Measurements from ENCODE around the gene MYO5B. TPM values are rescaled to one million over a fixed set of nuclear protein-coding genes. Genes with fewer than 3 reads are reported as not detected.

MYO5B gene
- total RNA-seq, 1 donor from 2014 or later = 6.7 TPM

DNA sequence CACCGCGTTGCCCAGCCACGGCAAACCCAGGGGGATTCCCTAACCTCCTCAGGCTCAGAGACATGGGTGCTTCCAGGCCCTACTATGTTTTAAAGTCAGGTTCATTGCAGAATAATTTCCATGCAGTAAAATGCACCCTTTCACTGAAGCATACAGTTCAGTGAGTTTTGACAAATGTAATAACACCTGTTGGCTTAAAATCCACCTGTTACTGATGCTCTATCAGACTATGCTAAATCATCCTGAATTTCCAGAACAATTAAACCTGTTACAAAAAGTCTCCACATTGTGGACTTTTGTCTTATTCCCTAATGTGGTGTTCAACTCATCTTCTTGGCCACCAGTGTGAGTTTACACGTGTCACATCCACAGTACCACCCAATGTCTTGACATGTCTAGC is 234.6 kb downstream of the MYO5B start:
- Histone ChIP-seq H3K4me1 (no peaks in the 10 kb centered on the region), H3K9me3 (ENCODE audit: low read depth) (no peaks in the 10 kb centered on the region), H3K4me3 (no peak overlapping the region), H3K36me3 (no peaks in the 10 kb centered on the region), H3K4me2 (no peak overlapping the region), H4K20me1 (ENCODE audit: low read depth) (no peaks in the 10 kb centered on the region), H3K27ac (no peak overlapping the region), H3K27me3 (no peaks in the 10 kb centered on the region), H3F3A (ENCODE audit: low read depth) (no peaks in the 10 kb centered on the region), H3K79me2 (ENCODE audit: low read depth) (no peaks in the 10 kb centered on the region), H2AFZ (replicated peaks) (no peak overlapping the region), H3K9ac (no peak overlapping the region)
- Mint-ChIP-seq H3K4me3 (no peak overlapping the region), H3K27me3 (ENCODE audit: insufficient read depth, low read depth) (peaks cover 9% of the 10 kb centered on the region), H3K27ac (no peak overlapping the region), H3K4me1 (no peaks in the 10 kb centered on the region), H3K36me3 (no peaks in the 10 kb centered on the region), H3K9me3 (no peaks in the 10 kb centered on the region)
- no peak for DNase-seq (ENCODE audit: low spot score)
- TF ChIP-seq EZH2phosphoT487 (IDR thresholded peaks at IDR 0.05) (no peak), EZH2 (IDR thresholded peaks at IDR 0.05) (no peak)
- TF ChIP-seq, protein P1, sequence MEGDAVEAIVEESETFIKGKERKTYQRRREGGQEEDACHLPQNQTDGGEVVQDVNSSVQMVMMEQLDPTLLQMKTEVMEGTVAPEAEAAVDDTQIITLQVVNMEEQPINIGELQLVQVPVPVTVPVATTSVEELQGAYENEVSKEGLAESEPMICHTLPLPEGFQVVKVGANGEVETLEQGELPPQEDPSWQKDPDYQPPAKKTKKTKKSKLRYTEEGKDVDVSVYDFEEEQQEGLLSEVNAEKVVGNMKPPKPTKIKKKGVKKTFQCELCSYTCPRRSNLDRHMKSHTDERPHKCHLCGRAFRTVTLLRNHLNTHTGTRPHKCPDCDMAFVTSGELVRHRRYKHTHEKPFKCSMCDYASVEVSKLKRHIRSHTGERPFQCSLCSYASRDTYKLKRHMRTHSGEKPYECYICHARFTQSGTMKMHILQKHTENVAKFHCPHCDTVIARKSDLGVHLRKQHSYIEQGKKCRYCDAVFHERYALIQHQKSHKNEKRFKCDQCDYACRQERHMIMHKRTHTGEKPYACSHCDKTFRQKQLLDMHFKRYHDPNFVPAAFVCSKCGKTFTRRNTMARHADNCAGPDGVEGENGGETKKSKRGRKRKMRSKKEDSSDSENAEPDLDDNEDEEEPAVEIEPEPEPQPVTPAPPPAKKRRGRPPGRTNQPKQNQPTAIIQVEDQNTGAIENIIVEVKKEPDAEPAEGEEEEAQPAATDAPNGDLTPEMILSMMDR (IDR thresholded peaks at IDR 0.05) = no peak

DNA sequence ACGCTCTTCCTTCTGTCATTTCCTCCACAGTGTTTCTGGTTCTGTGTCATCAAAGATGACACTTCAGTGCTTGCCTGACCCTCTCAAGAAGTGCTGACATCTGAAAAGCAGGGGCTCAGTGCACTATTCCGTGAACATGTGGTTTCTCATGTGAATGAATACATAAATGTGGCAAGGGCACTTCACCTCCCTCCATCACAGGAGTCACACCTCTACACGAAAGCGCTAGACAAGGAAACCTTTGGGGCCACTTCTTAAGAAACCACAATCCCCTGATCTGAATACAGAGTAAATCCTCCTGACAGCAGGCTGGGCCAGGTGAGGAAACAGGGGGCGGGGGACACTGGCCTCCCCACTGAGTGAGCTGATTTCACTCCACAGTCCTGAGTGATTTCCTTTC is 235.8 kb downstream of the MYO5B start:
- Histone ChIP-seq H3K79me2 (ENCODE audit: low read depth) (no peaks in the 10 kb centered on the region), H3K9me3 (ENCODE audit: low read depth) (no peaks in the 10 kb centered on the region), H4K20me1 (ENCODE audit: low read depth) (no peaks in the 10 kb centered on the region), H3K4me3 (no peak overlapping the region), H3F3A (ENCODE audit: low read depth) (no peaks in the 10 kb centered on the region), H3K27ac (no peak overlapping the region), H3K27me3 (no peaks in the 10 kb centered on the region), H3K9ac (no peak overlapping the region), H3K4me1 (no peaks in the 10 kb centered on the region), H3K4me2 (no peak overlapping the region), H3K36me3 (no peaks in the 10 kb centered on the region), H2AFZ (replicated peaks) (no peak overlapping the region)
- Mint-ChIP-seq H3K9me3 (no peaks in the 10 kb centered on the region), H3K36me3 (no peaks in the 10 kb centered on the region), H3K27ac (no peak overlapping the region), H3K4me3 (no peak overlapping the region), H3K4me1 (no peaks in the 10 kb centered on the region), H3K27me3 (ENCODE audit: insufficient read depth, low read depth) (peaks cover 9% of the 10 kb centered on the region)
- no peak for DNase-seq (ENCODE audit: low spot score)
- TF ChIP-seq EZH2 (IDR thresholded peaks at IDR 0.05) (no peak), EZH2phosphoT487 (IDR thresholded peaks at IDR 0.05) (no peak)
- TF ChIP-seq, protein P1 (IDR thresholded peaks at IDR 0.05) = no peak

- Mint-ChIP-seq H3K27ac (no peak overlapping the region), H3K4me3 (no peak overlapping the region), H3K9me3 (no peaks in the 10 kb centered on the region), H3K27me3 (ENCODE audit: insufficient read depth, low read depth) (peaks cover 7% of the 10 kb centered on the region), H3K36me3 (no peaks in the 10 kb centered on the region), H3K4me1 (peaks cover 2% of the 10 kb centered on the region)
- Histone ChIP-seq H3K79me2 (ENCODE audit: low read depth) (no peaks in the 10 kb centered on the region), H3K36me3 (no peaks in the 10 kb centered on the region), H3K9me3 (ENCODE audit: low read depth) (no peaks in the 10 kb centered on the region), H3K4me2 (no peak overlapping the region), H2AFZ (replicated peaks) (no peak overlapping the region), H3K4me1 (peaks cover 2% of the 10 kb centered on the region), H3K27me3 (no peaks in the 10 kb centered on the region), H3F3A (ENCODE audit: low read depth) (no peaks in the 10 kb centered on the region), H3K27ac (no peak overlapping the region), H3K9ac (no peak overlapping the region), H4K20me1 (ENCODE audit: low read depth) (no peaks in the 10 kb centered on the region), H3K4me3 (no peak overlapping the region)
- TF ChIP-seq EZH2phosphoT487 (IDR thresholded peaks at IDR 0.05) (no peak), EZH2 (IDR thresholded peaks at IDR 0.05) (no peak)
- TF ChIP-seq, protein P1 (IDR thresholded peaks at IDR 0.05) = no peak
- DNase-seq (ENCODE audit: low spot score) = no peak
These were observed 239.7 kb downstream of the MYO5B start for GRCh38 chr18:49955263-49955662.
